Uterus (tissue), 2 donors: ENCODE results near the gene MORN3.

Experiments used
- POLR2A ChIP-seq, 2 donors: fragments of 450-650 bp; IDR thresholded peaks; one replicate each; pipeline ENCODE4 v1.6.1; 2016; ENCODE audit warnings: antibody characterized with exemption in 2 of 2, mild to moderate bottlenecking in 1 of 2, moderate library complexity in 1 of 2
- TF ChIP-seq, protein P1 (sequence below), 4 experiments: fragments of 200-600 bp in 2 of 4; fragments of 450-650 bp in 2 of 4; sonication (generic) in 2 of 4; IDR thresholded peaks; one replicate each; pipeline ENCODE4 v1.5.1; 2016 to 2019; ENCODE audit warnings: antibody characterized with exemption in 4 of 4, mild to moderate bottlenecking in 2 of 4, moderate library complexity in 1 of 4

DNA sequence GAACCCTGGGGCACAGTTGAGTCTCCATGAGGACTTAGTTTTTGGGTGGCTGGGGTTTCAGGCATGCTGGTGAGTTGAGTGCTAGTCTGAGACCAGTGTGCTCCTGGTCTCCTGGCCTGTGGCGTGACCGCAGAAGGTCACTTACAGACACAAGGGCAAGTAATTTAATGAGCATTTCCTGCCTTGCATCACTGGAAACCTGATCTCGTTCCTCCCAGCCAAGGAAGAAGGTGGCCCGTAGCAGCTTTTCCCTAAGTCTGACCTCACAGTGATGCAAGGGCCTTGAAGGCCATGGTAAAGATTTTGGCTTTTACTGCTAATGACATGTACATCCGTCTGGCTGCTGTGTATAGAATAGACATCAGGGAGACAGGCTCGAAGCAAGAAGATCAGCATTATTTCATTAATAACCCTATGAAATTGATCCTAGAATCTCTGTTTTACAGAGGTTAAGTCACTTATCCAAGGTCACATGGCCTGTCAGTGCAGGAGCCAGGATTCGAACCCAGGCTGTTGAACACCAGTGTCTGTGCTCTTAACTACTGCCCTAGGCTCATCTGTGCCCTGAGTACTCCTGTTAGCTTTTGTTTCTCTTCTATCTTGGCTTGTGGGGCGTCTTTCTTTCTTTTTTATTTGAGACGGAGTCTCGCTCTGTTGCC is 47.7 kb upstream of the MORN3 start:
- TF ChIP-seq, protein P1, sequence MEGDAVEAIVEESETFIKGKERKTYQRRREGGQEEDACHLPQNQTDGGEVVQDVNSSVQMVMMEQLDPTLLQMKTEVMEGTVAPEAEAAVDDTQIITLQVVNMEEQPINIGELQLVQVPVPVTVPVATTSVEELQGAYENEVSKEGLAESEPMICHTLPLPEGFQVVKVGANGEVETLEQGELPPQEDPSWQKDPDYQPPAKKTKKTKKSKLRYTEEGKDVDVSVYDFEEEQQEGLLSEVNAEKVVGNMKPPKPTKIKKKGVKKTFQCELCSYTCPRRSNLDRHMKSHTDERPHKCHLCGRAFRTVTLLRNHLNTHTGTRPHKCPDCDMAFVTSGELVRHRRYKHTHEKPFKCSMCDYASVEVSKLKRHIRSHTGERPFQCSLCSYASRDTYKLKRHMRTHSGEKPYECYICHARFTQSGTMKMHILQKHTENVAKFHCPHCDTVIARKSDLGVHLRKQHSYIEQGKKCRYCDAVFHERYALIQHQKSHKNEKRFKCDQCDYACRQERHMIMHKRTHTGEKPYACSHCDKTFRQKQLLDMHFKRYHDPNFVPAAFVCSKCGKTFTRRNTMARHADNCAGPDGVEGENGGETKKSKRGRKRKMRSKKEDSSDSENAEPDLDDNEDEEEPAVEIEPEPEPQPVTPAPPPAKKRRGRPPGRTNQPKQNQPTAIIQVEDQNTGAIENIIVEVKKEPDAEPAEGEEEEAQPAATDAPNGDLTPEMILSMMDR (IDR thresholded peaks at IDR 0.05), result no peak
- no peak for TF ChIP-seq POLR2A (IDR thresholded peaks at IDR 0.05)
